SK-N-SH (cell line): ENCODE data around the gene TRIM60. TPM values are rescaled to one million over a fixed set of nuclear protein-coding genes. Genes with fewer than 3 reads are reported as not detected.

Experiments used
- CTCF ChIA-PET: fragments of 300-600, 350-600 bp; formaldehyde crosslinking; extraction: SDS; loops from one replicate; lab custom pipeline; 2021; lab: Yijun Ruan, JAX
- POLR2A ChIA-PET: fragments of 350-600 bp; sonication (Branson Sonifier 250); formaldehyde crosslinking; extraction: SDS; loops from one replicate; lab custom pipeline; 2020; ENCODE audit warnings: antibody characterized with exemption, inconsistent platforms; lab: Yijun Ruan, JAX
- DNase-seq: peaks from one replicate; pipeline ENCODE4 v3.0.0; 2012
- H2AFZ ChIP-seq: fragments of 200-600 bp; sonication (generic); 2 replicates; pipeline ENCODE4 v1.8.1; 2016; ENCODE audit warnings: antibody characterized with exemption, mild to moderate bottlenecking, low read depth
- H3F3A ChIP-seq: fragments of 200-600 bp; sonication (generic); replicated peaks from 2 replicates; pipeline ENCODE3; 2016; ENCODE audit warnings: antibody characterized with exemption, mild to moderate bottlenecking; ENCODE audit not compliant: insufficient read depth
- H3K27ac ChIP-seq, 2 experiments: fragments of 200-500 bp in 1 of 2; fragments of 200-600 bp in 1 of 2; sonication (Bioruptor generic) in 1 of 2; sonication (generic), shearing (Covaris generic) in 1 of 2; 2 replicates each; pipeline versions ENCODE4 v1.5.1 to v1.6.1; 2014 to 2016; ENCODE audit warnings: low read depth in 2 of 2, inconsistent platforms in 1 of 2, low read length in 1 of 2, mild to moderate bottlenecking in 1 of 2, mixed read lengths in 1 of 2
- H3K27me3 ChIP-seq: fragments of 200-600 bp; sonication (generic), shearing (Covaris generic); 2 replicates; pipeline ENCODE4 v1.6.1; 2016; ENCODE audit warnings: mixed run types; ENCODE audit not compliant: insufficient read depth
- H3K36me3 ChIP-seq, 2 experiments: fragments of 200-500 bp in 1 of 2; fragments of 200-600 bp in 1 of 2; sonication (Bioruptor generic) in 1 of 2; sonication (generic) in 1 of 2; replicated peaks in 1 of 2; 2 replicates each; pipeline versions ENCODE3 to v1.5.1; 2014 to 2016; ENCODE audit warnings: low read length in 1 of 2, mild to moderate bottlenecking in 1 of 2; ENCODE audit not compliant: insufficient read depth in 2 of 2, control insufficient read depth in 1 of 2
- H3K4me1 ChIP-seq, 2 experiments: fragments of 200-500 bp in 1 of 2; fragments of 200-600 bp in 1 of 2; sonication (Bioruptor generic) in 1 of 2; sonication (generic), shearing (Covaris generic) in 1 of 2; 2 replicates each; pipeline versions ENCODE4 v1.5.1 to v1.6.1; 2014 to 2016; ENCODE audit warnings: low read depth in 1 of 2, low read length in 1 of 2, mixed run types in 1 of 2; ENCODE audit not compliant: insufficient read depth in 2 of 2, control insufficient read depth in 1 of 2
- H3K4me2 ChIP-seq: fragments of 200-600 bp; sonication (generic), shearing (Covaris generic); 2 replicates; pipeline ENCODE4 v1.6.1; 2017; ENCODE audit warnings: mixed run types
- H3K4me3 ChIP-seq, 2 experiments: fragments of 200-500 bp in 1 of 2; fragments of 200-600 bp in 1 of 2; sonication (Bioruptor generic) in 1 of 2; sonication (generic), shearing (Covaris generic) in 1 of 2; 2 replicates each; pipeline versions ENCODE4 v1.5.1 to v1.8.1; 2014 to 2016; ENCODE audit warnings: low read depth in 2 of 2, inconsistent platforms in 1 of 2, low read length in 1 of 2, mild to moderate bottlenecking in 1 of 2, mixed read lengths in 1 of 2, moderate library complexity in 1 of 2
- H3K79me2 ChIP-seq: fragments of 200-600 bp; sonication (generic); 2 replicates; pipeline ENCODE4 v1.8.1; 2017; ENCODE audit warnings: mild to moderate bottlenecking; ENCODE audit not compliant: insufficient read depth
- H3K9ac ChIP-seq: fragments of 200-600 bp; sonication (generic); 2 replicates; pipeline ENCODE4 v1.6.1; 2017; ENCODE audit warnings: mixed run types
- H3K9me2 ChIP-seq: fragments of 200-600 bp; sonication (generic); 2 replicates; pipeline ENCODE4 v1.6.1; 2017; ENCODE audit warnings: mixed run types
- H3K9me3 ChIP-seq: fragments of 200-600 bp; sonication (generic); 2 replicates; pipeline ENCODE4 v1.6.1; 2017; ENCODE audit warnings: mixed run types, mild to moderate bottlenecking, moderate library complexity
- H4K20me1 ChIP-seq: fragments of 200-600 bp; sonication (generic); 2 replicates; pipeline ENCODE4 v1.6.1; 2017; ENCODE audit warnings: mild to moderate bottlenecking, mixed run types; ENCODE audit not compliant: insufficient read depth
- ELF1 ChIP-seq: IDR thresholded peaks from 2 replicates; pipeline ENCODE4 v1.4.0; 2012
- EZH2phosphoT487 ChIP-seq: fragments of 200-600 bp; sonication (generic); IDR thresholded peaks from 2 replicates; pipeline ENCODE4 v1.6.1; 2017; ENCODE audit warnings: low read depth, mixed run types, mild to moderate bottlenecking, antibody characterized with exemption, moderate library complexity, borderline replicate concordance
- FOXJ3 ChIP-seq: sonication (generic); formaldehyde crosslinking; IDR thresholded peaks from 2 replicates; pipeline ENCODE4 v1.5.1; 2020; ENCODE audit warnings: mild to moderate bottlenecking, missing genetic modification reagents
- FOXM1 ChIP-seq: IDR thresholded peaks from 2 replicates; pipeline ENCODE4 v1.4.0; 2012; ENCODE audit warnings: low read depth, mild to moderate bottlenecking
- GABPA ChIP-seq: IDR thresholded peaks from 2 replicates; pipeline ENCODE4 v1.4.0; 2012; ENCODE audit warnings: low read depth, mild to moderate bottlenecking
- GATA2 ChIP-seq: sonication (generic); formaldehyde crosslinking; IDR thresholded peaks from 2 replicates; pipeline ENCODE4 v1.5.0; 2020; ENCODE audit warnings: mild to moderate bottlenecking, missing genetic modification reagents
- JUND ChIP-seq: IDR thresholded peaks from 2 replicates; pipeline ENCODE4 v1.4.0; 2012
- MAX ChIP-seq: IDR thresholded peaks from 2 replicates; pipeline ENCODE4 v1.4.0; 2012; ENCODE audit warnings: low read depth
- MEF2A ChIP-seq: IDR thresholded peaks from 2 replicates; pipeline ENCODE4 v1.4.0; 2012; ENCODE audit warnings: low read depth, borderline replicate concordance
- NFIC ChIP-seq: IDR thresholded peaks from 2 replicates; pipeline ENCODE4 v1.4.0; 2012; ENCODE audit warnings: borderline replicate concordance
- POLR2AphosphoS5 ChIP-seq: IDR thresholded peaks from 2 replicates; pipeline ENCODE4 v1.6.1; 2012; ENCODE audit warnings: low read depth, low read length
- RAD21 ChIP-seq: IDR thresholded peaks from 2 replicates; pipeline ENCODE4 v1.6.1; 2012; ENCODE audit warnings: mild to moderate bottlenecking, low read length
- RCOR1 ChIP-seq: fragments of 150-350 bp; IDR thresholded peaks from 2 replicates; pipeline ENCODE4 v1.6.1; 2017; ENCODE audit warnings: antibody characterized with exemption, low read length
- RFX5 ChIP-seq: IDR thresholded peaks from 2 replicates; pipeline ENCODE4 v1.6.1; 2012; ENCODE audit warnings: mild to moderate bottlenecking, improper control_type of control experiment, low read length
- SIN3A ChIP-seq: IDR thresholded peaks from 2 replicates; pipeline ENCODE4 v1.6.1; 2012; ENCODE audit warnings: low read depth, mild to moderate bottlenecking, low read length, moderate library complexity, borderline replicate concordance
- TAF1 ChIP-seq: IDR thresholded peaks from 2 replicates; pipeline ENCODE4 v1.6.1; 2012; ENCODE audit warnings: low read depth, mild to moderate bottlenecking, low read length, moderate library complexity, borderline replicate concordance
- USF2 ChIP-seq: fragments of 150-350 bp; IDR thresholded peaks from 2 replicates; pipeline ENCODE4 v1.6.1; 2017; ENCODE audit warnings: antibody characterized with exemption, low read length, low read depth, borderline replicate concordance
- WGBS: methylation state at CpG from one replicate; pipeline ENCODE4 v1.1.6; 2017; ENCODE audit warnings: low lambda C conversion rate; 5-methylcytosine and 5-hydroxymethylcytosine counted together
- polyA plus RNA-seq, 3 experiments: library from polyadenylated mRNA; depleted of rRNA; stranded (reverse); fragments of >200 nt; gene quantifications; 2 replicates each; pipeline ENCODE4 v1.2.3, GENCODE V29; 2012

Gene TRIM60
- polyA plus RNA-seq, 1 of the 3 experiments (the other 2 are of a cell fraction): not detected

DNA sequence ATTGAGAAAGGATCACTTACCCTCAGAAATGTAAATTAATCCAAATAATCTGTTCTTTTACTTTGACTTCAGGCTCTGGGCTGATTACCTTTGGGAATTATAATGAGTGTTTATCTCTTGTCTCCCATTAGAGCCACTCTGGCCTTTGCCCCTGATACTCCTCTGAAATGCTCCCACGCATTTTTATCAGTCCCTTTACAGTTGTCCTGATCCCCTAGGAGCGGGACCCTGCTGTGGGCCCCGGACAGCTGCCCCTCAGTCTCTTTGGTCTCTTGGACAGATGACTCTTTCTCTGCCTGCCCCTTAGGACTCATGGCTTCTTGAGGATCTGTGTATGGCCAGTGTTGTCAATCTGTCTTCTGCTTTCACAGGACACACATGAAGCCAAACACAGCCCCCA, 20.8 kb downstream of the TRIM60 start:
- ChIA-PET CTCF (interaction anchor here (0.9 kb wide), 1 partner anchor 111 kb away, joined by 3 read pairs; no protein-coding TSS in a partner anchor), POLR2A (no interaction called here)
- Histone ChIP-seq H3K79me2 (no peaks in the 10 kb centered on the region), H3K4me2 (no peak overlapping the region), H3K4me1 (no peaks in the 10 kb centered on the region), H3F3A (no peaks in the 10 kb centered on the region), H3K9me2 (no peaks in the 10 kb centered on the region), H3K9ac (no peak overlapping the region), H3K4me3 (no peak overlapping the region), H4K20me1 (no peaks in the 10 kb centered on the region), H2AFZ (no peak overlapping the region), H3K27ac (no peak overlapping the region), H3K9me3 (no peaks in the 10 kb centered on the region), H3K36me3 (no peaks in the 10 kb centered on the region), H3K27me3 (no peaks in the 10 kb centered on the region; the same call in 1 of the 2 replicates)
- TF ChIP-seq RAD21 (no peak), SIN3A (no peak)
- WGBS: 21% methylated on average over 3 of the region's 3 CpGs
- no peak for DNase-seq

DNA sequence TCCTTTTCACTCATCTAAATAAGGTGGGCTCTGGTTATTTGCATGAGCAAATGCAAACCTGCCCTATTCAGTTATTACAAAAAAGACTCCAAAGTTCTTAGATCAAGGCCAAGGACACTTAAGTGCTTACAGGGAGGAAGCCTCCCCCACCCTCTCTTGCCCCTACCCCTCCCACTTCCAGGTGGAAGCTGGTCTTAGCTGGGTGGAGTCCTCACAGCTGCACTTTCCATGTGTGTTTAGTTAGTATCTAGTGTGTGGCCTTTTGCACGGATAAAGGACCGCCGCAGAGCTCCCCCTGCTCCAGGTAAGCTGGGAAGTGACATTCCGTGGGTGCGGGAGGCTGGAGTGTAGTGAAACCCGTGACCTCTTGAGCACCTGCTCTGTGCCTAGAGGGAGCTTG, 21.8 kb downstream of the TRIM60 start, which contains the start of gene TRIM75:
TSS of gene TRIM75 (plus strand) at position 222 of the 400 bp plus-strand sequence. CDS start 5,282 bp downstream, outside the sequence.
- H3K4me2 ChIP-seq: no peak within 1 kb of the TSS
- H3K9me2 ChIP-seq: no peaks in the 10 kb centered on the region
- H3F3A ChIP-seq: no peaks in the 10 kb centered on the region
- H3K9ac ChIP-seq: no peak within 1 kb of the TSS
- H3K4me1 ChIP-seq: no peaks in the 10 kb centered on the region
- no peak for TF ChIP-seq MEF2A
- no peak for TF ChIP-seq NFIC
- TF ChIP-seq MAX: no peak
- no peak for TF ChIP-seq USF2
- no peak for TF ChIP-seq FOXM1
- TF ChIP-seq RCOR1: no peak
- no peak for TF ChIP-seq FOXJ3 (CRISPR knock-in tag)
- TF ChIP-seq TAF1: no peak
- no peak for TF ChIP-seq EZH2phosphoT487
- no peak for TF ChIP-seq GATA2 (CRISPR knock-in tag)
- TF ChIP-seq ELF1: no peak
- no peak for TF ChIP-seq POLR2AphosphoS5
- no peak for TF ChIP-seq GABPA
- TF ChIP-seq JUND: no peak
- no peak for TF ChIP-seq RFX5
- TF ChIP-seq, all 33 proteins: peak for 0
- Histone ChIP-seq H3K79me2 (no peaks in the 10 kb centered on the region), H3K36me3 (no peaks in the 10 kb centered on the region), H2AFZ (no peak within 1 kb of the TSS), H3K27ac (no peak within 1 kb of the TSS), H3K27me3 (no peaks in the 10 kb centered on the region; the same call in 1 of the 2 replicates), H4K20me1 (no peaks in the 10 kb centered on the region), H3K9me3 (no peaks in the 10 kb centered on the region), H3K4me3 (no peak within 1 kb of the TSS)
- ChIA-PET CTCF (interaction anchor here (1.4 kb wide), 1 partner anchor 43 kb away, joined by 3 read pairs; no protein-coding TSS in a partner anchor), POLR2A (no interaction called here)
- no peak for DNase-seq
- WGBS: 68% methylated on average over 6 of the region's 6 CpGs
